Liver (tissue), 9 donors: ENCODE measurements around the gene ITGA2. TPM values are rescaled to one million over a fixed set of nuclear protein-coding genes. Genes with fewer than 3 reads are reported as not detected.

Experiments used
- DNase-seq: peaks from one replicate; pipeline ENCODE4 v3.0.0-alpha.2; 2017; ENCODE audit warnings: low spot score
- H3K27ac ChIP-seq, 2 donors: one replicate each; pipeline ENCODE4 v1.7.0; 2013; ENCODE audit warnings: inconsistent platforms in 2 of 2, low read length in 2 of 2, control low read depth in 1 of 2, low read depth in 1 of 2, mild to moderate bottlenecking in 1 of 2
- H3K27me3 ChIP-seq, 4 donors: one replicate each; pipeline versions ENCODE4 v1.6.1 to v1.7.0; 2013; ENCODE audit warnings: low read length in 3 of 4, inconsistent platforms in 1 of 4, mild to moderate bottlenecking in 1 of 4, moderate library complexity in 1 of 4; ENCODE audit not compliant: control insufficient read depth in 4 of 4, insufficient read depth in 4 of 4
- H3K36me3 ChIP-seq, 4 donors: one replicate each; pipeline versions ENCODE4 v1.6.1 to v1.7.0; 2013; ENCODE audit warnings: low read length in 3 of 4, mild to moderate bottlenecking in 3 of 4, low read depth in 1 of 4, moderate library complexity in 1 of 4; ENCODE audit not compliant: control insufficient read depth in 4 of 4, insufficient read depth in 3 of 4
- H3K4me1 ChIP-seq, 4 donors: one replicate each; pipeline versions ENCODE4 v1.6.1 to v1.7.0; 2013; ENCODE audit warnings: low read length in 3 of 4, mild to moderate bottlenecking in 3 of 4, moderate library complexity in 1 of 4; ENCODE audit not compliant: control insufficient read depth in 4 of 4, insufficient read depth in 4 of 4
- H3K4me3 ChIP-seq, 3 donors: one replicate each; pipeline versions ENCODE4 v1.6.1 to v1.7.0; 2013; ENCODE audit warnings: low read length in 3 of 3, control low read depth in 1 of 3, low read depth in 1 of 3, mild to moderate bottlenecking in 1 of 3
- H3K9ac ChIP-seq, 2 donors: one replicate each; pipeline ENCODE4 v1.7.0; 2013; ENCODE audit warnings: low read length in 2 of 2, mild to moderate bottlenecking in 2 of 2, moderate library complexity in 2 of 2, control low read depth in 1 of 2, low read depth in 1 of 2
- H3K9me3 ChIP-seq, 4 donors: one replicate each; pipeline versions ENCODE4 v1.6.1 to v1.7.0; 2013; ENCODE audit warnings: low read length in 3 of 4; ENCODE audit not compliant: control insufficient read depth in 4 of 4
- EGR1 ChIP-seq, 2 donors: IDR thresholded peaks; 2 replicates each; pipeline ENCODE4 v1.6.1; 2016 to 2018; ENCODE audit warnings: antibody characterized with exemption in 2 of 2, low read depth in 2 of 2
- FOXA1 ChIP-seq: IDR thresholded peaks from 2 replicates; pipeline ENCODE4 v1.6.1; 2016; ENCODE audit warnings: antibody characterized with exemption
- FOXA2 ChIP-seq: IDR thresholded peaks from 2 replicates; pipeline ENCODE4 v1.6.1; 2016; ENCODE audit warnings: antibody characterized with exemption
- GABPA ChIP-seq, 2 donors: IDR thresholded peaks in 1 of 2; conservative IDR thresholded peaks in 1 of 2; 2 replicates each; pipeline ENCODE4 v1.6.1; 2016; ENCODE audit warnings: antibody characterized with exemption in 2 of 2, mild to moderate bottlenecking in 1 of 2, moderate library complexity in 1 of 2
- HNF4A ChIP-seq, 2 donors: conservative IDR thresholded peaks; 2 replicates each; pipeline ENCODE4 v1.6.1; 2016; ENCODE audit warnings: antibody characterized with exemption in 2 of 2, mild to moderate bottlenecking in 2 of 2
- HNF4G ChIP-seq: IDR thresholded peaks from 2 replicates; pipeline ENCODE4 v1.6.1; 2016; ENCODE audit warnings: antibody characterized with exemption
- JUND ChIP-seq, 2 donors: IDR thresholded peaks; 2 replicates each; pipeline ENCODE4 v1.6.1; 2016; ENCODE audit warnings: antibody characterized with exemption in 2 of 2
- NR2F2 ChIP-seq: IDR thresholded peaks from 2 replicates; pipeline ENCODE4 v1.6.1; 2016; ENCODE audit warnings: antibody characterized with exemption
- RAD21 ChIP-seq, 2 donors: IDR thresholded peaks; 2 replicates each; pipeline ENCODE4 v1.6.1; 2016; ENCODE audit warnings: antibody characterized with exemption in 2 of 2, mild to moderate bottlenecking in 2 of 2
- TAF1 ChIP-seq: conservative IDR thresholded peaks from 2 replicates; pipeline ENCODE4 v1.6.1; 2016; ENCODE audit warnings: antibody characterized with exemption, mild to moderate bottlenecking
- WGBS: extraction: QIAGEN DNeasy Blood & Tissue Kit; methylation state at CpG from one replicate; pipeline ENCODE4 v1.1.7; 2013; 5-methylcytosine and 5-hydroxymethylcytosine counted together
- polyA plus RNA-seq, 2 donors: library from polyadenylated mRNA; stranded (reverse) in 1 of 2; unstranded in 1 of 2; fragments of 200-250 nt in 1 of 2; fragments of >200 nt in 1 of 2; fragmentation: Nextera tagmentation in 1 of 2; extraction: Ambion mirVana in 1 of 2; gene quantifications; one replicate each; pipeline versions ENCODE4 v1.2.1 to v1.2.3, GENCODE V29; 2013 to 2015
- total RNA-seq, 2 donors: library from RNA; depleted of rRNA; stranded (reverse); fragments of >200 nt; gene quantifications; one replicate each; pipeline ENCODE4 v1.2.3, GENCODE V29; 2014
- TF ChIP-seq, protein P1 (sequence below): IDR thresholded peaks from 2 replicates; pipeline ENCODE4 v1.6.1; 2016; ENCODE audit warnings: antibody characterized with exemption
- TF ChIP-seq, protein P2 (sequence below): IDR thresholded peaks from 2 replicates; pipeline ENCODE4 v1.6.1; 2016; ENCODE audit warnings: antibody characterized with exemption
- TF ChIP-seq, protein P3 (sequence below): IDR thresholded peaks from 2 replicates; pipeline ENCODE4 v1.6.1; 2016; ENCODE audit warnings: antibody characterized with exemption, mild to moderate bottlenecking
- TF ChIP-seq, protein P4 (sequence below): fragments of 150-350 bp; IDR thresholded peaks from 2 replicates; pipeline ENCODE4 v1.5.1; 2017; ENCODE audit warnings: improper control_type of control experiment, low read depth, low read length; ENCODE audit not compliant: missing input control
- TF ChIP-seq, protein P5 (sequence below): IDR thresholded peaks from 2 replicates; pipeline ENCODE4 v1.6.1; 2016; ENCODE audit warnings: antibody characterized with exemption
- donor health status: healthy.
- donor health status: healthy.
- donor health status: healthy.
- donor health status: healthy.
- donor health status: healthy.

Gene ITGA2
- total and polyA plus RNA-seq, 4 donors, result 0.12 to 0.61 (median 0.33) TPM

DNA sequence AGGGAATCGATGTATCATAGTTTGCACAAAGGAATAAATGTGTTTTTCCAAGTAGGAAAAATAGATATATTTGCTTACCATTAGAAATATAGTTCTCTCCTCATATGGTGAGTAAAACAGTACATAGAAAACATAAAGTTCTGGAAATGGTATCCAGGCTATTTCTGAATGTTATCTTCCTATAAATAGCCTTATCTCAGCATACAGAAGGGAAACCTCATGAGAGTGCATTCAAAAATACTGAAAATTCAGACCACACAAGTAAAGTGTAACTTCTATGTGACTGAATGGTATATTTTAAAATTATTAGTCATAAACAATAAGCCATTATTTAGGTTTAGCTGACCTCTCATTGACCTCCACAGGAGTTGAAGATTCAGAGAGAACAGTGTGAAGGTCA lies 76.9 kb downstream of the ITGA2 start:
- no peak for DNase-seq
- Histone ChIP-seq H3K27ac (no peak overlapping the region), H3K9ac (no peak overlapping the region), H3K27me3 (no peaks in the 10 kb centered on the region), H3K4me3 (no peak overlapping the region), H3K36me3 (no peaks in the 10 kb centered on the region), H3K9me3 (no peaks in the 10 kb centered on the region), H3K4me1 (no peaks in the 10 kb centered on the region)
- no peak for TF ChIP-seq EGR1 (IDR thresholded peaks at IDR 0.05; ENCODE audit: low read depth in 2 of 2)
- TF ChIP-seq JUND (IDR thresholded peaks at IDR 0.05), result no peak
- no peak for TF ChIP-seq GABPA (IDR thresholded peaks at IDR 0.05 in 1 of 2, conservative IDR thresholded peaks at IDR 0.05 in 1 of 2)
- no peak for TF ChIP-seq HNF4A (conservative IDR thresholded peaks at IDR 0.05)
- TF ChIP-seq, protein P1, sequence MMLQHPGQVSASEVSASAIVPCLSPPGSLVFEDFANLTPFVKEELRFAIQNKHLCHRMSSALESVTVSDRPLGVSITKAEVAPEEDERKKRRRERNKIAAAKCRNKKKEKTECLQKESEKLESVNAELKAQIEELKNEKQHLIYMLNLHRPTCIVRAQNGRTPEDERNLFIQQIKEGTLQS, result no peak
- no peak for TF ChIP-seq FOXA1
- TF ChIP-seq, protein P2, sequence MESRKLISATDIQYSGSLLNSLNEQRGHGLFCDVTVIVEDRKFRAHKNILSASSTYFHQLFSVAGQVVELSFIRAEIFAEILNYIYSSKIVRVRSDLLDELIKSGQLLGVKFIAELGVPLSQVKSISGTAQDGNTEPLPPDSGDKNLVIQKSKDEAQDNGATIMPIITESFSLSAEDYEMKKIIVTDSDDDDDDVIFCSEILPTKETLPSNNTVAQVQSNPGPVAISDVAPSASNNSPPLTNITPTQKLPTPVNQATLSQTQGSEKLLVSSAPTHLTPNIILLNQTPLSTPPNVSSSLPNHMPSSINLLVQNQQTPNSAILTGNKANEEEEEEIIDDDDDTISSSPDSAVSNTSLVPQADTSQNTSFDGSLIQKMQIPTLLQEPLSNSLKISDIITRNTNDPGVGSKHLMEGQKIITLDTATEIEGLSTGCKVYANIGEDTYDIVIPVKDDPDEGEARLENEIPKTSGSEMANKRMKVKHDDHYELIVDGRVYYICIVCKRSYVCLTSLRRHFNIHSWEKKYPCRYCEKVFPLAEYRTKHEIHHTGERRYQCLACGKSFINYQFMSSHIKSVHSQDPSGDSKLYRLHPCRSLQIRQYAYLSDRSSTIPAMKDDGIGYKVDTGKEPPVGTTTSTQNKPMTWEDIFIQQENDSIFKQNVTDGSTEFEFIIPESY, result no peak
- no peak for TF ChIP-seq TAF1
- 91% methylated on average over 1 of the region's 1 CpG for WGBS

DNA sequence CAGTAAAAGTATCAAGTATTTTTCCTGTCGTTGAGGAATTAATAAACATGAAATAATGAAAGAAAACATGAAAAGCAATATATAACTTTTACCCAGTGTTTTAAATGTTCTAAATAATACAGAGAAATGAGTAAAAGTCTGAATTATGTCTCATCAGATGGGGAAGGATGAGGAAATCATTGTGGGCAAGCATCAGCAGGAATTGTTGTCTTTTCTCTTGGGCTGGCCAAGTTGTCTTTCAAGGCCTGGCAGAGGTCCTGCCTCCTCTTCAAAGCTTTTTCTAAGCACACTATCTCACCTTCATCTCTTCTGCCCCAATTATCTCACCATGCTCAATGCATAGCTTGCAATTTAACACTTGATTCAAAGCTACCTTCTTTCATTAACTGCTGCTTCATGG lies 78.5 kb downstream of the ITGA2 start:
- H3K4me3 ChIP-seq, result no peak overlapping the region
- WGBS, result 0% methylated on average over 1 of the region's 1 CpG
- no peaks in the 10 kb centered on the region for H3K4me1 ChIP-seq
- DNase-seq, result no peak
- no peaks in the 10 kb centered on the region for H3K27me3 ChIP-seq
- H3K36me3 ChIP-seq, result no peaks in the 10 kb centered on the region
- no peak for TF ChIP-seq HNF4G
- no peak for TF ChIP-seq RAD21 (IDR thresholded peaks at IDR 0.05)
- TF ChIP-seq TAF1, result no peak
- TF ChIP-seq, protein P2, result no peak
- H3K27ac ChIP-seq, result no peak overlapping the region
- no peaks in the 10 kb centered on the region for H3K9me3 ChIP-seq
- no peak overlapping the region for H3K9ac ChIP-seq

DNA sequence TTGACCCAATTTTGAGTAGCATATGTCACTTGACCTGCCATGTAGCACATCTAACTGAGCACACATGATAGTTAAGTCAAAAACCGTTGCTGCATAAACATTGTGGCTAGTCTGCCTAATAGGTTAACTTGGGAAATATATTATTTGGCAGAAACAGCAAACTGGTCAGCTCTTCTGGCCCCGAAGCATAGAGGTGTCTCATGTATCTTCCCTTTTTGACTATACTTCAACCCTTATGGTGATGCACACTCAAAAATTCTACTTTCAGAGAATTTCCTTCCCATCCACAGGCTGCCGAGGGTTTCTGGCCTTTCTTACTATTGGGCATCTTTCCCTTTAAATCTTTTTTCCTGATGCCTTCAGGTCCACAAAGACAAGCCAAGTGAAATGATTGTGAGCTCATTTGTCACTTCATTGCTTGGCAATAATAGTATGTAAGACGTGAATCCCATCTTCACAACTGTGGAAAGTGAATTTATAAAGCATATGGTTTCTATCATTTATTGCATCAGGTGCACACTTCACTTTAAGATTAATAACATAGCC lies 79.2 kb downstream of the ITGA2 start:
- 84% methylated on average over 4 of the region's 4 CpGs for WGBS
- Histone ChIP-seq H3K4me3 (no peak overlapping the region), H3K4me1 (no peaks in the 10 kb centered on the region), H3K9me3 (no peaks in the 10 kb centered on the region), H3K36me3 (no peaks in the 10 kb centered on the region), H3K27ac (no peak overlapping the region), H3K27me3 (no peaks in the 10 kb centered on the region), H3K9ac (no peak overlapping the region)
- no peak for DNase-seq
- TF ChIP-seq EGR1 (IDR thresholded peaks at IDR 0.05; ENCODE audit: low read depth in 2 of 2), result no peak
- TF ChIP-seq, protein P3, sequence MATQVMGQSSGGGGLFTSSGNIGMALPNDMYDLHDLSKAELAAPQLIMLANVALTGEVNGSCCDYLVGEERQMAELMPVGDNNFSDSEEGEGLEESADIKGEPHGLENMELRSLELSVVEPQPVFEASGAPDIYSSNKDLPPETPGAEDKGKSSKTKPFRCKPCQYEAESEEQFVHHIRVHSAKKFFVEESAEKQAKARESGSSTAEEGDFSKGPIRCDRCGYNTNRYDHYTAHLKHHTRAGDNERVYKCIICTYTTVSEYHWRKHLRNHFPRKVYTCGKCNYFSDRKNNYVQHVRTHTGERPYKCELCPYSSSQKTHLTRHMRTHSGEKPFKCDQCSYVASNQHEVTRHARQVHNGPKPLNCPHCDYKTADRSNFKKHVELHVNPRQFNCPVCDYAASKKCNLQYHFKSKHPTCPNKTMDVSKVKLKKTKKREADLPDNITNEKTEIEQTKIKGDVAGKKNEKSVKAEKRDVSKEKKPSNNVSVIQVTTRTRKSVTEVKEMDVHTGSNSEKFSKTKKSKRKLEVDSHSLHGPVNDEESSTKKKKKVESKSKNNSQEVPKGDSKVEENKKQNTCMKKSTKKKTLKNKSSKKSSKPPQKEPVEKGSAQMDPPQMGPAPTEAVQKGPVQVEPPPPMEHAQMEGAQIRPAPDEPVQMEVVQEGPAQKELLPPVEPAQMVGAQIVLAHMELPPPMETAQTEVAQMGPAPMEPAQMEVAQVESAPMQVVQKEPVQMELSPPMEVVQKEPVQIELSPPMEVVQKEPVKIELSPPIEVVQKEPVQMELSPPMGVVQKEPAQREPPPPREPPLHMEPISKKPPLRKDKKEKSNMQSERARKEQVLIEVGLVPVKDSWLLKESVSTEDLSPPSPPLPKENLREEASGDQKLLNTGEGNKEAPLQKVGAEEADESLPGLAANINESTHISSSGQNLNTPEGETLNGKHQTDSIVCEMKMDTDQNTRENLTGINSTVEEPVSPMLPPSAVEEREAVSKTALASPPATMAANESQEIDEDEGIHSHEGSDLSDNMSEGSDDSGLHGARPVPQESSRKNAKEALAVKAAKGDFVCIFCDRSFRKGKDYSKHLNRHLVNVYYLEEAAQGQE, result no peak
- no peak for TF ChIP-seq JUND (IDR thresholded peaks at IDR 0.05)
- TF ChIP-seq, protein P4, sequence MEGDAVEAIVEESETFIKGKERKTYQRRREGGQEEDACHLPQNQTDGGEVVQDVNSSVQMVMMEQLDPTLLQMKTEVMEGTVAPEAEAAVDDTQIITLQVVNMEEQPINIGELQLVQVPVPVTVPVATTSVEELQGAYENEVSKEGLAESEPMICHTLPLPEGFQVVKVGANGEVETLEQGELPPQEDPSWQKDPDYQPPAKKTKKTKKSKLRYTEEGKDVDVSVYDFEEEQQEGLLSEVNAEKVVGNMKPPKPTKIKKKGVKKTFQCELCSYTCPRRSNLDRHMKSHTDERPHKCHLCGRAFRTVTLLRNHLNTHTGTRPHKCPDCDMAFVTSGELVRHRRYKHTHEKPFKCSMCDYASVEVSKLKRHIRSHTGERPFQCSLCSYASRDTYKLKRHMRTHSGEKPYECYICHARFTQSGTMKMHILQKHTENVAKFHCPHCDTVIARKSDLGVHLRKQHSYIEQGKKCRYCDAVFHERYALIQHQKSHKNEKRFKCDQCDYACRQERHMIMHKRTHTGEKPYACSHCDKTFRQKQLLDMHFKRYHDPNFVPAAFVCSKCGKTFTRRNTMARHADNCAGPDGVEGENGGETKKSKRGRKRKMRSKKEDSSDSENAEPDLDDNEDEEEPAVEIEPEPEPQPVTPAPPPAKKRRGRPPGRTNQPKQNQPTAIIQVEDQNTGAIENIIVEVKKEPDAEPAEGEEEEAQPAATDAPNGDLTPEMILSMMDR, result no peak
- TF ChIP-seq NR2F2, result no peak
- TF ChIP-seq FOXA1, result no peak
- no peak for TF ChIP-seq FOXA2
- TF ChIP-seq, protein P5, sequence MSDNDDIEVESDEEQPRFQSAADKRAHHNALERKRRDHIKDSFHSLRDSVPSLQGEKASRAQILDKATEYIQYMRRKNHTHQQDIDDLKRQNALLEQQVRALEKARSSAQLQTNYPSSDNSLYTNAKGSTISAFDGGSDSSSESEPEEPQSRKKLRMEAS, result no peak
- TF ChIP-seq HNF4A (conservative IDR thresholded peaks at IDR 0.05), result no peak
- TF ChIP-seq HNF4G, result no peak
- TF ChIP-seq GABPA (IDR thresholded peaks at IDR 0.05 in 1 of 2, conservative IDR thresholded peaks at IDR 0.05 in 1 of 2), result no peak
